HEK293T (cell line): ENCODE data around the gene HERC3.

Source experiments
- ARNT ChIP-seq: fragments of 450-650 bp; IDR thresholded peaks from 2 replicates; pipeline ENCODE4 v1.6.1; 2017; ENCODE audit warnings: mild to moderate bottlenecking
- FOXA1 ChIP-seq: fragments of 450-650 bp; IDR thresholded peaks from 2 replicates; pipeline ENCODE4 v1.6.1; 2016; ENCODE audit warnings: mild to moderate bottlenecking
- FOXM1 ChIP-seq: fragments of 450-650 bp; IDR thresholded peaks from 2 replicates; pipeline ENCODE4 v1.6.1; 2017; ENCODE audit warnings: mild to moderate bottlenecking, borderline replicate concordance
- NFRKB ChIP-seq: fragments of 450-650 bp; IDR thresholded peaks from 2 replicates; pipeline ENCODE4 v1.6.1; 2016; ENCODE audit warnings: mild to moderate bottlenecking, moderate library complexity
- PKNOX1 ChIP-seq: fragments of 450-650 bp; IDR thresholded peaks from 2 replicates; pipeline ENCODE4 v1.6.1; 2016
- SUZ12 ChIP-seq: fragments of 450-650 bp; IDR thresholded peaks from 2 replicates; pipeline ENCODE4 v1.6.1; 2016; ENCODE audit warnings: mild to moderate bottlenecking

- TF ChIP-seq ARNT (no peak), NFRKB (no peak), FOXM1 (no peak), PKNOX1 (no peak), SUZ12 (no peak), FOXA1 (no peak)
Measured at GRCh38 chr4:88743696-88744095, 151.4 kb downstream of the HERC3 start.
